HG02623 (cell line): Measurements from ENCODE around the gene THPO.
A peak's percentile ranks its signal among the peaks of the same experiment; 100 is the strongest.

Source experiments
- ATAC-seq: cut with Tn5 transposase; IDR thresholded peaks from one replicate; pipeline ENCODE4 v1.9.1; 2021; ENCODE audit warnings: moderate library complexity; ENCODE audit not compliant: unreplicated experiment

THPO gene

GRCh38 chr3:184366619-184367289 lies 11.3 kb downstream of the THPO start:
- no peak for ATAC-seq

DNA sequence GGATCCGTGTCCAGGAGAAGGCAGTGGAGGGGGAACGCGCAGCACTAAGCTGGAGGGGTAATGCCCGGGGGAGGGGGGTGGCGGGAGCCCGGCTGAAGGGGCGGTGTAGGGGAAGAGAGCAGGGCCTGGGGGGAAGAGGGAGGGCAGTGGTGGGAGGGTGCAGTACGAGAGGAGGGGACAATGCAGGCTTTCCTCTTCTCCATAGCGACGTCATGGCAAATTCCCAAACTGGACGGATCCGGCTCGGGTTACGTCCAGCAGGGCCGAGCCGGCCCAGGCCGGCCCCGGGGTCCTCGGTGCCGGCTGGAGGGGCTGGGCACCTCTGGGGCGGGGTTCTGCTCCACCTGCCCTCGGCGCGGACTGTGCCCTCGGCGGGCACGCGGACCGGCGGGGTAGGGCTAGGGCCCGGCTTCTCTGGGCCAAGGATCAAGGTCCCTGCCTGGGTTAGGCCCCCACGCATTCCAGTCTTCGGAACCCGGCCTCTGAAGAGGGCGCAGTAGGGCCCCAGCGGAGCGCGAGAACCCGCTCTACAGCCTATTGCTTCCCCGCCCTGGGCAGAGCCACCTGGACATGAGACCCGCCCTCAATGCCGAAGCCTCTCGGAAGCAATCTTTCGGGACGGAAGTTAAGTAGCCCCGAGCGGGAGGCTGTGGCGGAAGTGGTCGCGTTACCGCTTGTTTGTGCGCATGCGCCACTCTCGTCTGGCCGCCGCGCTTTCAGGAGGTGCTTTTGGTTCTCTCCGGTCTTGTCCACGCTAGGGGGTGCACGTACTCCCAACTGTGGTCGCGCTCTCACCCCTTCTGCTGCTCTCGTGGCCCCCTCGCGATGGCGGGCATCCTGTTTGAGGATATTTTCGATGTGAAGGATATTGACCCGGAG lies 15.1 kb downstream of the THPO start:
- ATAC-seq: peak; percentile 78

DNA sequence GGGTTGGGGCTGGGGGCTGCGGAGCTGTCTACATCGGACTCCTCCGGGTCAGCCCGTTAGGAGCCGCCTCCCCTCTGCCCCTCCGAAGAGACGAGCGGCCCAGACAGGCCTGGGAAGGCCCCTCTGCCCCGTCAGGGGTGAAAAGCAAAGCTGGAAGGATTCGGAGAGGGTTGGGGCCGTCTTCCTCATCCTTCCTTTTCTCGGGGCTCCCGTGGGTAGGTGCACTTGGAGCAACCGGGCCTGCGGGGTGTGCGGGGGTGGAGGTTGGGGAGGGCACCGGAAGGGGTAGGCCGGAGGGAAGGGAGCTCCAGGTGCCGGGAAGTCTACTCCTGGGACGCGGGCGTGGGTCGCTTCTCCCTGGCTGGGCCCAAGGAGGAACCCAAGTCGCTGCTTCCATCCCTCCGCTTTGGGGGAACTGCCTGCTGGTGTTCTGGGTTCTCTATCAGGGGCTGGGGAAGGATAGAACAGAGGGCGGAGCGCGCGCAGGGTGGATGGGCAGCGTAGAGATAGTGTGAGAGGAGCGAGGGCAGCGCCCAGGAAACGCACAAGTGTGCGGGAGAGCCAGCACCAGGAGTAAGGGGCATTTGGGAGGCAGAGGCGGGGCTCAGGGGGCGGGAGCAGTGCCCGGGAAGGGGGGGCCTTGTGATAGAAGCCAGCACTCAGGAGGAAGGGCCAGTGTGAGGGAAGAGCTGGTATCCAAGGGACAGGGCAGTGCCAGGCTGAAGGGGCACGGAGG lies 15.9 kb downstream of the THPO start:
- ATAC-seq: peak; percentile 3

DNA sequence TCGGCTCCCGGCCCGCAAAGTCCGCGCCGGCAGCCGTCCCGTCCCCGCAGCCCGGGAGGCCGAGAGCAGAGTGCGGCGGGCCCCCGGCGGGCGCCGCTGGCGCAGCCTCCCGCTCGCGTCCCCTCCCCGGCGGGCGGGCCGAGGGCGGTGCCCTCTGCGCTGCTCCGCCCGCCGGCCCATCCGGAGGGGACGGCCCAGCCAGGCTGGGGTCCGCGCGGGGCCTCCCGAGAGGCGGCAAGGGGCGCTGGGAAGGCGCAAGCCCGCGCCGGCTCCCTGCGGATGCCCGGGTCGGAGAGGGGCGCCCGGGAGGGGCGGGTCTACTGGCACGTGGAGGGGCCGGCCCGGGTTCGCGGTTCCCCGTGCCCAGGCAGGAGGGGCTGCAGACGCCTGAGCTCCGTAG lies 16.5 kb downstream of the THPO start, which contains the start of the genes CLCN2 and POLR2H:
TSS of gene CLCN2 (minus strand) at position 74 of the 400 bp plus-strand sequence. CDS start 126 bp downstream, outside the sequence.
TSS of gene POLR2H (plus strand) at position 179 of the 400 bp plus-strand sequence. CDS start 1,783 bp downstream, outside the sequence.
- peak; percentile 30 for ATAC-seq

DNA sequence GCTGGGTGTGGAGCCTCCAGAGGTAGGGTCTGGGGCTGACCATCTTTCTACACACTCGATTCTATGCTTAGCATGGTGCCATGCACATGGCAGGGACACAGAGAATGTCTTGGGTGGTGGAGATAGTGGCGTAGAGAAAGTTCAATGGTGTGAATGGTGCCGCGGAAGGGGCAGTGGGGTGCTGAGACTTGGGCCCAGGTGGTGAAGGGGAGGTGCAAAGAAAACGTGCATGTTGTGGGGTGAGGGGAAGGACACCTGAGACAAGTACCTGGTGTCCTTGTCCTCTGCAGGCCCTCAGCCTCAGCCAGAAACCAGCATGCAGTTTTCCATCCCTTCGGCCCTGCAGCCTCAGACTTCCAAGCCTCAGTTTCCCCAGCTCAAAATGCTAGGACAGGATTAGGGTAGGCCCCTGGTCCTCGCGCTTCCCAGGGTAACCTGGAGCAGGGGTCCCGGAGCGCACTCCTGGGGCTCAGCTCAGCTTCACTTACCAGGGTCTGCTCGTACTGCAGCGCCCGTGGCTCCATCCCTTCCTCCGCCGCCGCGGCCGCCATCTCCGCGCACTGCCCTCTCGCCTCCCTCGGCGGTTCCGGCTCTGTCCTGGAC lies 17.0 kb downstream of the THPO start:
- peak; percentile 2 for ATAC-seq

GRCh38 chr3:184360070-184360928 lies 17.7 kb downstream of the THPO start:
- ATAC-seq: no peak

DNA sequence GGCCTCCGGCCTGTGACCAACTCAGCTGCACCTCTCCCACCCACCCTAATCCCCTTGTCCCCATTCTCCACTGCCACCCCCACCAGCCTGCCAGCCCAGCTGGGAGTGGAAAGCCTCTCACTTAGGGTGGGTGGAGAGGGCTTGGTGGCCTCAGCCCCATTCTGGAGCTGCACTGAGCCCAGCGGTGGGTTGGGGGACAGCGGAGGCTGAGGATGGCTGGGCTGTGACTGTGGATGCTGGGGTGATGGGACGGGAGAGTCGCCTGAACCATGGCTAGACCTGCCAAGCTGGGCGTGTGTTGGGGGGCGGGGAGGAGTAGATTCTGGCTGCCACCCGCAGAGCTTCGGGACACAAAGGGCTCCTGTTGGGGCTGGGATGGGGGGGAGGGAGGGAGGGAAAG lies 18.4 kb downstream of the THPO start:
- ATAC-seq: no peak

DNA sequence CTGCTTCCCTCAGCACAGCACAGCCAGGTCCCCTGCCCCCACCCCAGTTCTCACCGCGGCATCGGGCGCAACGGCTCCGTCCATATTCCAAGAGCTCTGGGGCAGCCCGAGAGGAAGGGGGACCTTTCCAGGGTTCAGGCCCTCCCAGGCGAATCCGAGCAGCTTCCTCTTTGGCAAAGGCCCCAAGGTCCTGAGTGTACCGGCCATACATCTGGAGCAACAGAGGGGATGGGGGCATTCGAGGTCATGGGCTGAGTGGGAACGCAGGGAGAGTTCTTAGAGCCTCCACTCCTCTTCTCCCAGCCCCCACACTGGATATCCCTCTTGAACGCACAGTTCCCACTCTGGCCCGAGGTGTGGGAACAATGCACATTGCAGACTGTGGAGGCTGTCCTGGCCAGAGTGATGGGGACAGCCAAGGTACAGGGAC lies 19.1 kb downstream of the THPO start:
- no peak for ATAC-seq

GRCh38 chr3:184358124-184358767 lies 19.8 kb downstream of the THPO start:
- ATAC-seq: no peak

DNA sequence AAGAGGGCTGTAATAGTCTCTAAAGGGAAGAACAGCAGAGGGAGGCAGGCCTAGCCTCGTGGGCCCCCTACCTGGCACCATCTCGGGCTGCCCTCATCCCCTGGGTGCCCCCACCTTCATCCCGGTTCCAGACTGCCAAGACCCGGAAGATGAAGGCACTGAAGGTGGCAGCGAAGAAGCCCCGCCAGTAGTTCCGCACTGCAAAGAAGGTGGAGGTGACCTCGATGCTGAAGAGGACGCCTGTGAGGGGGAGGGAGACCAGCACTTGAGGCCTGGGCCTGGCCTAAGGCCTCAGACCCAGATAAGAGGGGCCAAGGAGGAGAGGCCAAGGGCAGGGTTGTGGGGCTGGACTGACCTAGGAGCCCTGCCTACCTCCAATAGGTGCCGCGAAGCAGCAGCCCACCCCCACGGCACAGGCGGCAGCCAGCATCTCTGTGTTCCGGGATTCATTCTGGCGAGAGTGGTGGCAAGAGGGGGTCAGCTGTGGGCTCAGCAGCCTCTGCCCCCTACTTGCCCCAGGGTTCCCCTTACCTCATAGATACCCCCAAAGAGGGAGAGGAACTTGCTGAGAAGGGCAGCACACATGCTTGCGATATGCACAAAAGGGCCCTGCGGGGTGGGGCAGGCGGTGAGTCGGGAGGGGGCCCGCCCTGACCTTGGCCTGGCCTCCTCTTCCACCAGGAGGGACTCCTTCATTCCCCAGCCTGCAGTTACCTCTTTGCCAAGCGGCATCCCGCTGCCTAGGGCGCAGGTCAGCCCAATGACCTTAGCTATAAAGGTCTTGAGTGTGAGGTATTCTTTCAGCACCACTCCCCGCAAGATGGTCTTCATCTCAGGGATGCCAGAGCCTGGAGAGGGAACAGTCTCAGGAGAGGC lies 20.5 kb downstream of the THPO start:
- ATAC-seq: no peak

DNA sequence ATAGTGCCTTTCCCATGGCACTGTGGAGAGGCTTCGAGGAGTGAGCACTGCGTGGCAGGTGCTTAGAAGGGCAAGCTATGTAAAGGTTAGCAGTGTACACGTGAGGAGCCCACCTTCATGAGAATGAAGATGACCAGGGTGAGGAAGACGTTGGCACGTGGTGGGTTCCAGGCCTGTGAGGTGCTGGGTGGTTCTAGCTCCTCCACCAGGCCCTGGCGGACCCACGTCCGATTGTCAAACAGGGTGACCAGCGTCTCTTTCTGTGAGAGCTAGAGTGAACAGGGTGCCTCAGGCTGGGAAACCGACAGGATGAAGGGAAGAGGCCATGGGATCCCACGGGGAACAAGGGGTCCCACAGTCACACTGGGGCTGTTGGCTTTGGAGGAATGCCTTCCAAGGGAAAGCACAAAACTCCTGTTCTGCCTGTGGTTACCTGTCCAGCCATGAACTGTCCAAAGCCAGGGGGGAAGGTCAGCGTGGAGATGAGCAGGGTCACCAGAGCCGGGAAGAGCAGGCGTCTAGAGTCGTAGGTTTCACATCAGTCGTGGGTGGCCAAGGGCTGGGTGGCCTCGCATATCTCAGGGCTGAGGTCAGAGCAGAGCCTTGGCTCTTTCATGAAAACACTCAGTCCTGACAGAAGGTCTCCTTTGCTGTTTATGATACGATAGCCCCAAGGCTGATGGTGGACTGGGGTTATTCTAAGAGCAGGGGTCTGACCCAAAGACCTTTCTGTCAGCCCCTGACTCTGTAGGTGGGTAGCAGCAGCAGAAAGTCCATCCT lies 22.6 kb downstream of the THPO start:
- ATAC-seq: no peak

- no peak for ATAC-seq
These were observed 23.3 kb downstream of the THPO start for GRCh38 chr3:184354754-184355153.

DNA sequence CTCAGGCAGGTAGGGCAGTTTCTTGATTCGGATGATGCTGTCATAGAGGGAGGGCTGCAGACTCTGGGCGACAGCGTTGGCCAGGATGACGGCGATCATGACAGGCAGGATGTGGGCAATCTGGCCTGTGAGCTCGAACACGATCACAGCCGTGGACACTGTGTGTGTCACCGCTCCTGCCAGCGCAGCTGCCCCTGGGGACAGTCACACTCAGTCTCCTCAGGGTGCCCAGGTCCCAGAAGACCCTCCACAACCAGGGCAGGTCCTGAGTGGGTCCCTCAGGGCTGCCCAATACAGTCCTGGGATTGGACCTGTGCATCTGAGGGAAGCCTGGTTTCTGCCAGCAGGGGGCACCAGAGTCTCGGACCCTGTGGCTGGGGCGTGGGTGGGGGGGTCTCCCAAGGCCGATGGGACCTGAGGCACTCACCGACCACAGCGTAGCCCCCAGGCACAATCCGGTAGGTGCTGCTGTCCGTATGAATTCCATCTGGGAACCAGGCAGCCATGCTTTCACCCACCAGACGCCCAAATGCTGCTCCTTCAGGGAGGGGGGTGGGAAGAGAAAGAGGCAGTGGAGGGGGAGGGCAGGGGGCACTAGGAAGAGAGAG lies 23.8 kb downstream of the THPO start:
- no peak for ATAC-seq

DNA sequence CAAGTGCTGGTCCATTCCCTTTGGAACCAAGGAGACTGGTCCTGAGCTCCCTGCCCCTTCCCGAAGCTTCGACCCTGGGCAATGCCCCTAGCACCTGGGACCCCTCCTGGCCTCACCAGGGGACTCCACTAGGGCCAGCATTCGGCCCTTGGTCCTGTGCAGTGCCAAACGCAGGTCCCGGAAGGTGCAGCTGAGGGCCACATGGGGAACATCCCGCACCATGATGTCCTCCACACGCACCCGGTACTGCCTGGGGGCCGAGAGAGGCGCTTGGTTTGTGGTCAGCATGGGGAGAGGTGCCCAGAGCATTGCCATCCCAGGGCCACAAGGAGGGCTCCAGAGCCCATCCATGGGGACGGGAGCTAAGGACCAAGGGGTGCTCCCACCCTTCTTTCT lies 24.5 kb downstream of the THPO start:
- ATAC-seq: no peak

DNA sequence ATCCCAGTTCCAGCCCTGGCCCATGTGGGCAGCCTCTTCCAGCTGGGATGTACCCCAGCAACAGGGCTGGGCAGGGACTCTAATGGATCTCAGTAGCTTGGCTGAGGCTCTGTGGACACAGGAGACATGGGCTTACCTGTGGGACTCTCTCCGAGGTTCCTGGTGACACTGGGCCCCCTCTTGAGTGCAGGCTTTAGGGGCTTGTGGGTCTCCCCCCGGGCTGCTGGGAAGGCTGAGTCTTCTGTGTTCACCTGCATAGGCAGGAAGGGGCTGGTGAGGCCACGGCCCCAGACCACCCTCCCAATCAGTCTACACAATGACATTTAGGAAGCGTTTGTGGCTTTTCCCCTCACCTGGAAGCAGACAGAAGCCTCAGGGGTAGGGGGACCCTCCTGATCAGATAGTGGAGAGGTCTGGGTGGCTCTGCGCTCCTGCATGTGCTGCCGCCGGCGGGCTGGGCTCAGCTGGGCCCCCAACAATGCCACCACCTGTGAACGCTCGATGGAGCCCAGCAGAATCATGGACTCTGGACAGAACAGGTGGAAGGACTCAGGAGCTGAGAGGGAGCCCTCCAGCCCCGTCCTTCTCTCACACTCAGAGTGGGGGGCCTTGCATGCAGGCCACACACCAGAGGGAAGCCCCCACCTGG lies 25.0 kb downstream of the THPO start:
- ATAC-seq: no peak

GRCh38 chr3:184352149-184352785 lies 25.7 kb downstream of the THPO start:
- ATAC-seq: no peak
